Fibroblast of pulmonary artery (primary cell): Measurements from ENCODE around the gene TRIM34.
"Not testable (repeated sequence)": the region's sequence is repeated elsewhere in the genome, so short reads cannot be mapped to it uniquely, and the experiment has no call there.

Source experiments
- DNase-seq: peaks from one replicate; pipeline ENCODE4 v3.0.0-alpha.2; 2010; ENCODE audit warnings: low read depth
- H3K4me3 ChIP-seq: replicated peaks from 2 replicates; pipeline ENCODE4 v1.5.1; 2011; ENCODE audit warnings: low read depth, mild to moderate bottlenecking, control low read depth, low read length, moderate library complexity
- TF ChIP-seq, protein P1 (sequence below): IDR thresholded peaks from 2 replicates; pipeline ENCODE4 v1.5.1; 2011; ENCODE audit warnings: mild to moderate bottlenecking, control low read depth, low read length, inconsistent platforms; ENCODE audit errors: missing control alignments

Gene TRIM34

DNA sequence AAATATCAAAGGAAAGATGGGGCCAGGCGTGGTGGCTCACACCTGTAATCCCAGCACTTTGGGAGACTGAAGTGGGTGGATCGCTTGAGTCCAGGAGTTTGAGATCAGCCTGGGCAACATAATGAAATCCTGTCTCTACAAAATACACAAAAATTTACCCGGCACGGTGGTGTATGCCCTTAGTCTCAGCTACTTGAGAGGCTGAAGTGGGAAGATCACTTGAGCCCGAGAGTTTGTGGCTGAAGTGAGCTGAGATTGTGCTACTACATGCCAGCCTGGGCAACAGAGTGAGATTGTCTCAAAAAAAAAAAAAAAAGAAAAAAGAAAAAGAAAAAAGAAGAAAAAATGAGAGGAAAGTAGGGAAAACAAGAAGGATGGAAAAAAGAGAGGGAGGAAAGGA, 32.2 kb upstream of the TRIM34 start:
- no peak overlapping the region for H3K4me3 ChIP-seq
- DNase-seq: no peak
- TF ChIP-seq, protein P1, sequence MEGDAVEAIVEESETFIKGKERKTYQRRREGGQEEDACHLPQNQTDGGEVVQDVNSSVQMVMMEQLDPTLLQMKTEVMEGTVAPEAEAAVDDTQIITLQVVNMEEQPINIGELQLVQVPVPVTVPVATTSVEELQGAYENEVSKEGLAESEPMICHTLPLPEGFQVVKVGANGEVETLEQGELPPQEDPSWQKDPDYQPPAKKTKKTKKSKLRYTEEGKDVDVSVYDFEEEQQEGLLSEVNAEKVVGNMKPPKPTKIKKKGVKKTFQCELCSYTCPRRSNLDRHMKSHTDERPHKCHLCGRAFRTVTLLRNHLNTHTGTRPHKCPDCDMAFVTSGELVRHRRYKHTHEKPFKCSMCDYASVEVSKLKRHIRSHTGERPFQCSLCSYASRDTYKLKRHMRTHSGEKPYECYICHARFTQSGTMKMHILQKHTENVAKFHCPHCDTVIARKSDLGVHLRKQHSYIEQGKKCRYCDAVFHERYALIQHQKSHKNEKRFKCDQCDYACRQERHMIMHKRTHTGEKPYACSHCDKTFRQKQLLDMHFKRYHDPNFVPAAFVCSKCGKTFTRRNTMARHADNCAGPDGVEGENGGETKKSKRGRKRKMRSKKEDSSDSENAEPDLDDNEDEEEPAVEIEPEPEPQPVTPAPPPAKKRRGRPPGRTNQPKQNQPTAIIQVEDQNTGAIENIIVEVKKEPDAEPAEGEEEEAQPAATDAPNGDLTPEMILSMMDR: no peak

DNA sequence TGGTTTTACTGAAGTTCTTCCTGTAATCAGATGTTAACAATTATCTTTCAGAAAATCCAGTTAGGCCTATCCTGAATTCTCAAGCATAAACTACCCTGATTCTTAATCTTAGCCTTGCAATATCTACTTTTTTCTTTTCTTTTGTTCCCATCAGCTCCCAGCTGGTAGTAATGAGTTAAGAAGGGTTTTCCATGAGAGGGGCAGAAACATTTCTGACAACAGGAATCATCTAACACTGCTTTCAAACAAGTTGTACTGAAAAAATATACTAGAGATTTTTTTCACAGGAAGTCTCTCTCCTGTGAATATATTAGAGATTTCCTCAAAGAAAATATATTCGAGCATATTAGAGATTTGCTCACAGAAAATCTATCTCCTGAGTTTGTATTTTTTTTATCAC, 31.7 kb upstream of the TRIM34 start:
- DNase-seq: no peak
- TF ChIP-seq, protein P1: no peak

DNA sequence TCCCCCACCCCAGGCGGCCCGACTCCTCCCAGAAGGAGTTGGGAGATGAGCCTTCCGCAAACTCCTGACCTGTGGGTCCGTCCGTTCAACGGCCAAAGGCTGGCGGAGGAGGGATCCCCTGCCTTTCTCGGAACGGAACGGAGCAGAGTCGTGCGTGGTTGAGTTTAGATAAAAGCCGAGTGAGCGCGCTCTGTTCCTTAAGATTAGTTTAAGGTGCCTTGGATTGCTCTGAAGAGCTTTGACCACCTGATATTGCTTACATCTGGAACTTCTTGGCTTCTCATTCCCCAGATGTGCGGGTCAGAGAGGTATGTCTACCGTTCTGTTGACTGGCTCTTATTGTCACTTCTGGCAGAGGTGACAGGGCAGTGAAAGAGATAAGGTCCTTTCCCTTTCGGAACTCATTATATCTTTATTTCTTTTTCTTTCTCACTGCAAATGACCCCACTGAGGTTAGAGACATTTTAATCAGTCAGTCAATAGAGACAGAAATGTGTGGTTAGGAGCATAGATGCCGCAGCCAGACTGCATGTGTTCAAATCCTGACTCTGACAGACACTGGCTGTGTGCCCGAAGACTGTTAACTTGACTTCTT, 28.1 kb upstream of the TRIM34 start, which contains the start of gene TRIM6:
Gene TRIM6 (plus strand): TSS at position 31 of the 595 bp plus-strand sequence. CDS start 261 bp downstream, at position 292.
- peak within 1 kb of the TSS; percentile 54 for H3K4me3 ChIP-seq
- TF ChIP-seq, protein P1: no peak
- DNase-seq: peak; percentile 53

More for the DNA sequence above, 31.7 kb upstream of the TRIM34 start:
- no peak overlapping the region for H3K4me3 ChIP-seq

DNA sequence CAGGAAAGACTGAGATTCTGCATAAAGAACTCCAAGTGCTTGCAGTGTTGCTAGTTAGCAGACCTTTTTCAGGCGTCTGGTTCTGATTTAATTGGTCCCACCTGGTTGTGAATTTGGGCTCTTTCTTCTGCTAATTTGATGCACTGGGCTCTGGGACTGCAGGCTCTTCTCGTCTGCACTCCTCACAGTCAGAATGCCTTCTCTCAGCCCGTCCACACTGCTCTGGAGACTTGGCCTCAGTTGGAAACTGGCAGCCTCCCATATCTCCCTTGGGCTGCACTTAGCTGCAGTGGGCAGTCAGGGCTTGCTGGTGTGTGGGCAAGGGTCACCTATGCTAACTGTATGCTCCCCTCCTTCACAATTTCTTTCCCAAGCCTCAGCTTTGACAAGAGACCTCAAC, 26.8 kb upstream of the TRIM34 start:
- DNase-seq: no peak
- TF ChIP-seq, protein P1: no peak
- H3K4me3 ChIP-seq: no peak overlapping the region

DNA sequence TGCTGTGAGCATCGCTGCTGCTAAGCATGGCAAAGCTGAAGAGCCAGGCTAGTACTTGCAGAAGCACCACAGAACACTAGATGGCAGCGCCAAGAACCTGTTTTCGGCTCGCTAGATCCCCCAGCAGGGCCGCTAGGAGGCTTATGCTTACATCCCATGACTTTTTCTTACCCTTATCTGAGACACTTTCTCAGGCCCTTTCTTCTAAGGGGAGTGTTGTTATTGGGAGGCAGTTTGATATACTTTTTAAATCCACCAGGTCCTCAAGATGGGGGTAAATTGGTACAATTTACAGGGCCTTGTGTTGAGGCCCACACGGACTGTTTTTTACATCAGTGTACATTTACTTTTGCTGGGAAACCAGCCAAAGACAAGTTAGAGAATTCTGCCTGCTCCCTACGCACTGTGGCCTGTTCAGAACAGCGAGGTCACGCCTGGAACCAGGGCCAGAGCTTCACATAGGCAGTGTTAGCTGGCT, 24.4 kb upstream of the TRIM34 start:
- no peak overlapping the region for H3K4me3 ChIP-seq
- TF ChIP-seq, protein P1: no peak
- DNase-seq: peak; percentile 94

DNA sequence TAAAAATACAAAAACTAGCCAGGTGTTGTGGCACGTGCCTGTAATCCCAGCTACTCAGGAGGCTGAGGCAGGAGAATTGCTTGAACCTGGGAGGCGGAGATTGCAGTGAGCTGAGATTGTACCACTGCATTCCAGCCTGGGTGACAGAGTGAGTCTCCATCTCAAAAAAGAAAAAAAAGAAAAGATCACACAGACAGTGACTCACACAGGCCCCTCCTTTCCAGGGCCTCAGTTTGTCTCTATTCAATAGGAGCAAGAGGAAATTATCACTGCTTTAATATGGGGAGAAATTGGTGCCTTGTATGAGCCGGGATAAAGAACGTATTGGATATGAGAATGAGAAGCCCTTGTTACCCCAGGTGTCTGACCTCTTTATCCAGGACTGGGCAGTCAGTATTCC, 22.0 kb upstream of the TRIM34 start:
- not testable (repeated sequence) for H3K4me3 ChIP-seq, DNase-seq

DNA sequence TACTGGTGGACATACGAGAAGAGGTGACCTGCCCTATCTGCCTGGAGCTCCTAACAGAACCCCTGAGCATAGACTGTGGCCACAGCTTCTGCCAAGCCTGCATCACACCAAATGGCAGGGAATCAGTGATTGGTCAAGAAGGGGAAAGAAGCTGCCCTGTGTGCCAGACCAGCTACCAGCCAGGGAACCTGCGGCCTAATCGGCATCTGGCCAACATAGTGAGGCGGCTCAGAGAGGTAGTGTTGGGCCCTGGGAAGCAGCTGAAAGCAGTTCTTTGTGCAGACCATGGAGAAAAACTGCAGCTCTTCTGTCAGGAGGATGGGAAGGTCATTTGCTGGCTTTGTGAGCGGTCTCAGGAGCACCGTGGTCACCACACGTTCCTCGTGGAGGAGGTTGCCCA, 21.5 kb upstream of the TRIM34 start:
- no peak overlapping the region for H3K4me3 ChIP-seq
- TF ChIP-seq, protein P1: no peak
- no peak for DNase-seq
